ENCODE results near the gene MRPL27.

Gene MRPL27

GRCh38 chr17:50356892-50357510, 16.0 kb downstream of the MRPL27 start:
- no peak for TF ChIP-seq GATA2 (IDR thresholded peaks at IDR 0.05; ENCODE audit: low read depth, low read length)
- TF ChIP-seq GATA3 (IDR thresholded peaks at IDR 0.05; ENCODE audit: low read depth, low read length) = no peak

GRCh38 chr17:50356418-50356817, 16.6 kb downstream of the MRPL27 start:
- no peak for TF ChIP-seq GATA3 (IDR thresholded peaks at IDR 0.05; ENCODE audit: low read depth, low read length)
- TF ChIP-seq GATA2 (IDR thresholded peaks at IDR 0.05; ENCODE audit: low read depth, low read length) = no peak

DNA sequence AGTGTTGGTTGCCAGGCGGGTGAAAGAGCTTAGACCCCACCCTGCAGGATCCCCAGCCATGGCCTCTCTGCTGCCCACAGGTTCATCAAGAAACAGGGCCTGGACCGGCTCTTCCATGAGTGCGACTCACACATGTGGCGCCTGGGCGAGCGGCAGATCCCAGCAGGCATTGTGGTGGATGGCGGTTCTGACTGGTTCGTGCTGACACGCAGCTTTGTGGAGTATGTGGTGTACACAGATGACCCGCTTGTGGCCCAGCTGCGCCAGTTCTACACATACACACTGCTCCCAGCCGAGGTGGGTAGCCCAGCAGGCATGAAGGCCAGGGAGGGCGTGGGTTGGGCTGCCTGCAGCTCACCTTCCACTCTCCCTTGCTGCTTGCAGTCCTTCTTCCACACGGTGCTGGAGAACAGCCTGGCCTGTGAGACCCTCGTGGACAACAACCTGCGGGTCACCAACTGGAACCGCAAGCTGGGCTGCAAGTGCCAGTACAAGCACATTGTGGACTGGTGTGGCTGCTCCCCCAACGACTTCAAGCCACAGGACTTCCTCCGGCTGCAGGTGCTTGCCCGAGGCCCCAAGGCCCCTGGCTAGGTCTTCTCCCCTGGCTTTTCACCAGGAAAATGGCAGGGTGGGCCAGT, 17.2 kb downstream of the MRPL27 start:
- TF ChIP-seq GATA3 (IDR thresholded peaks at IDR 0.05; ENCODE audit: low read depth, low read length) (no peak), GATA2 (IDR thresholded peaks at IDR 0.05; ENCODE audit: low read depth, low read length) (no peak)

GRCh38 chr17:50355336-50355700, 17.7 kb downstream of the MRPL27 start:
- no peak for TF ChIP-seq GATA2 (IDR thresholded peaks at IDR 0.05; ENCODE audit: low read depth, low read length)
- TF ChIP-seq GATA3 (IDR thresholded peaks at IDR 0.05; ENCODE audit: low read depth, low read length) = no peak

GRCh38 chr17:50354776-50355175, 18.2 kb downstream of the MRPL27 start:
- TF ChIP-seq GATA2 (IDR thresholded peaks at IDR 0.05; ENCODE audit: low read depth, low read length) = no peak
- TF ChIP-seq GATA3 (IDR thresholded peaks at IDR 0.05; ENCODE audit: low read depth, low read length) = no peak

DNA sequence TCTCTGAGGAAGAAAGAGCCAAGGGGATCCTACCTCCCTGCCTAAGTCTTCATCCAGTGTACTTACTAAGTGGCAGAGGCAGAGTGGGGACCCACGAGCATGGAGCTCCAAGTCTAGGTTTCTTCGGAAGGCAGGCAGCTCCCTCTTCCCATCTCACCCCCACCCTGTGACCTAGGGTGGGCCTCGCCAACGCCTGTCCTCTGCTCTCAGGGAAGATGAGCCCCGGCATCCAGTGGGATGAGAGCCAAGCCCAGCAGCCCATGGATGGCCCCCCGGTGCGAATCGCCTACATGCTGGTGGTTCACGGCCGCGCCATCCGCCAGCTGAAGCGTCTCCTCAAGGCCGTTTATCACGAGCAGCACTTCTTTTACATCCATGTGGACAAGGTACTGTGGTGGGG, 18.8 kb downstream of the MRPL27 start:
- TF ChIP-seq GATA2 (IDR thresholded peaks at IDR 0.05; ENCODE audit: low read depth, low read length) (no peak), GATA3 (IDR thresholded peaks at IDR 0.05; ENCODE audit: low read depth, low read length) (no peak)

GRCh38 chr17:50353600-50354195, 19.3 kb downstream of the MRPL27 start:
- no peak for TF ChIP-seq GATA2 (IDR thresholded peaks at IDR 0.05; ENCODE audit: low read depth, low read length)
- TF ChIP-seq GATA3 (IDR thresholded peaks at IDR 0.05; ENCODE audit: low read depth, low read length) = no peak

DNA sequence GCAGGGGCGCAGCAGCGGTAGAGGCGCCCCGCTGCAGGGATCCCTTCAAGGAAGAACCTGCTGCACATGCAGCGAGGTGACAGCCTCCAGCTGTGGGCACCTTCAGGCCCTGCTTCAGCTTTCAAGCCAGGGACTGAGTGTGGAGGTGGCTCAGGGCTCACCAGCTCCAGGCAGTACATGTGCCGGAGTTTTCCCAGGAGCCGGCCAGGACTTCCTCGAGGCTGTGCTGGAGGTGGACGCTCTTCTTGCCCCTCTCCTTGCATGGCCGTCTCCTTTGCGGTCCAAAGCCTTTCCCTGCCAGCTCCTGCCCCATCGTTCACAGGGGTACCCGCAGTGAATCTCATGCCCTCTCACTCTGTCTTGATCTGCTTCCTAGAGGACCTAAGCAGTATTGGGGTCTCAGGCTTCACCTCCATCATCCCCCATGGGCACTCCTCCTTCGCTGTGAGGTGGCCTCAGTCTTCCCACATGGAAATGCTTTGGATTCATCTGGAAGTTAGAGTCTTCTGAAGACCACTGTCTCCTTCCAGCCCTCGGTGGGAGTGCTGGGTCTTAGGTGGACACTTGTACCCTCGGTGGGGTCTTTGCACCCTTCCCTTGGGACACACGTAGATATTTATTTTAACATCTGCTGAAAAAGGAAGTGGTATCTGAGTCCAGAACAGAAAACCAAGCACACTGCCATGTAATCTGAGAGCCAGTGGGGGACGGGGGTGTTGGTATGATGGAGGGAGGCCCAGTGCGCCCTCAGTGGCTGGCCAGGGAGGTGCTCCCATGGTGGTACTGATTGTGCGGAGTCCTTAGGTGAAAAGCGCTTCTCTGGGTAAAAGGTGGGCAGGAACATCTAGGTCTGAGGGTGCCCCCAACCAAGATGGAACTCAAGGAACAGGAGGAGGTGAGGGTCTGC, 20.0 kb downstream of the MRPL27 start:
- TF ChIP-seq GATA3 (IDR thresholded peaks at IDR 0.05; ENCODE audit: low read depth, low read length) (no peak), GATA2 (IDR thresholded peaks at IDR 0.05; ENCODE audit: low read depth, low read length) (no peak)

GRCh38 chr17:50352072-50352692, 20.8 kb downstream of the MRPL27 start:
- no peak for TF ChIP-seq GATA2 (IDR thresholded peaks at IDR 0.05; ENCODE audit: low read depth, low read length)
- TF ChIP-seq GATA3 (IDR thresholded peaks at IDR 0.05; ENCODE audit: low read depth, low read length) = no peak

GRCh38 chr17:50350733-50351132, 22.3 kb downstream of the MRPL27 start:
- TF ChIP-seq GATA3 (IDR thresholded peaks at IDR 0.05; ENCODE audit: low read depth, low read length) (no peak), GATA2 (IDR thresholded peaks at IDR 0.05; ENCODE audit: low read depth, low read length) (no peak)

DNA sequence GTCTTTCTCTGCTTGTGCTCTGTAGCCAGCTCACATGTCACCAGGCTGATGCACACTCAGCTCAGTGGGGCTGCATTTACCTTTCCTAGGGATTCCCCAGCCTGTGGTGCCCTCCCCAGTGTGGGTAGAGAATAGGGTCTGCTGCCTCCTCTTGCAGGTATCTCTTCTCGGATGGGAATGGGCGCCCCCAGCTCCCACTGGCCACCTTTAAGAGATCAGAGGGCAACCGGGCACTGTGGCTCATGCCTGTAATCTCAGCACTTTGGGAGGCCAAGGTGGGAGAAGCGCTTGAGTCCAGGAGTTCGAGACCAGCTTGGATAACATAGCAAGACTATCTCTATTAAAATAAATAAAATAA, 23.8 kb downstream of the MRPL27 start:
- TF ChIP-seq GATA3 (IDR thresholded peaks at IDR 0.05; ENCODE audit: low read depth, low read length) (no peak), GATA2 (IDR thresholded peaks at IDR 0.05; ENCODE audit: low read depth, low read length) (no peak)

GRCh38 chr17:50348522-50349242, 24.3 kb downstream of the MRPL27 start:
- no peak for TF ChIP-seq GATA2 (IDR thresholded peaks at IDR 0.05; ENCODE audit: low read depth, low read length)
- no peak for TF ChIP-seq GATA3 (IDR thresholded peaks at IDR 0.05; ENCODE audit: low read depth, low read length)

DNA sequence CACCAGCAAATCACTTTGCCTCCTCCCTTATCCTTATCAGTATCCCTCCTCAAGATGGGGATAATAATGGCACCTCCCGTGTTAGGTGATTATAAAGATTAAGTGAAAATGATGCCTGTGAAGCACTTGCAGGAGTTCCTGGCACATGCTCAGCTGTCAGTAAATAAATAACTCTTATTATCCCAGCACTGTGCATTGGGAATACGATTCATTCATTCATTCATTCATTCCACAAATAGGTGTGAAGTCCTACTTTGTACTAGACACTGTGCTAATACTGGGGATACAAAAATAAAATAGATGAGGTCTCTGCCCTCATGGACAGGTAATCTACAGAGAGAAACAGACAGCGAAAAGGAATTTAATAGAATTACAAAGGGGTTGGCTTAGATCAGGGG, 25.1 kb downstream of the MRPL27 start:
- TF ChIP-seq GATA3 (IDR thresholded peaks at IDR 0.05; ENCODE audit: low read depth, low read length) (no peak), GATA2 (IDR thresholded peaks at IDR 0.05; ENCODE audit: low read depth, low read length) (no peak)
